Upper lobe of left lung (tissue), 4 donors: ENCODE data around the gene SRSF1.

Experiments used
- CTCF ChIP-seq, 6 experiments: fragments of 450-650 bp in 4 of 6; fragments of 200-600 bp in 2 of 6; sonication (generic) in 2 of 6; IDR thresholded peaks; one replicate each; pipeline ENCODE4 v1.5.1; 2016 to 2019; ENCODE audit warnings: antibody characterized with exemption in 6 of 6
- POLR2A ChIP-seq, 4 donors: fragments of 450-650 bp; IDR thresholded peaks; one replicate each; pipeline ENCODE4 v1.5.1; 2016 to 2017; ENCODE audit warnings: antibody characterized with exemption in 4 of 4, mild to moderate bottlenecking in 2 of 4
- POLR2AphosphoS5 ChIP-seq, 2 donors: sonication (generic); formaldehyde crosslinking; IDR thresholded peaks; one replicate each; pipeline ENCODE4 v1.5.1; 2017; ENCODE audit warnings: antibody characterized with exemption in 2 of 2

- TF ChIP-seq POLR2A (IDR thresholded peaks at IDR 0.05) (no peak), CTCF (IDR thresholded peaks at IDR 0.05) (no peak), POLR2AphosphoS5 (IDR thresholded peaks at IDR 0.05) (no peak)
Measured at GRCh38 chr17:58046239-58047094, 39.4 kb upstream of the SRSF1 start.
